Stimulated activated CD8-positive, alpha-beta memory T cell treated with anti-CD3 and anti-CD28 coated beads, Interleukin-7, amount 100 ng/mL, for 48 hours (primary cell): ENCODE data around the gene POLDIP2.

Experiments used
- DNase-seq, 2 donors: peaks; one replicate each; pipeline ENCODE4 v3.0.0-alpha.2; 2020; ENCODE audit warnings: low read depth in 1 of 2; ENCODE audit errors: extremely low read depth in 1 of 2

POLDIP2 gene

GRCh38 chr17:28367641-28368305 is 10.4 kb upstream of the POLDIP2 start:
- no peak for DNase-seq

- no peak for DNase-seq
These were observed 9.3 kb upstream of the POLDIP2 start for GRCh38 chr17:28366605-28367004.

- no peak for DNase-seq
These were observed 8.2 kb upstream of the POLDIP2 start for GRCh38 chr17:28365487-28365886.

GRCh38 chr17:28364665-28365363 is 7.5 kb upstream of the POLDIP2 start, which contains the start of gene SEBOX:
Gene SEBOX (minus strand): TSS chr17:28365199. CDS start chr17:28365151, 48 bp downstream.
- DNase-seq = no peak

- no peak for DNase-seq
These were observed 6.7 kb upstream of the POLDIP2 start for GRCh38 chr17:28363776-28364650.

GRCh38 chr17:28363186-28363585 is 5.9 kb upstream of the POLDIP2 start:
- DNase-seq = no peak

GRCh38 chr17:28357901-28358197 is 522 bp upstream of the POLDIP2 start:
- DNase-seq = no peak

- no peak for DNase-seq
These were observed 7.1 kb downstream of the POLDIP2 start for GRCh38 chr17:28350271-28350670.

GRCh38 chr17:28348979-28349378 is 8.3 kb downstream of the POLDIP2 start:
- no peak for DNase-seq

- DNase-seq = no peak
These were observed 10.0 kb downstream of the POLDIP2 start for GRCh38 chr17:28347261-28347891.

GRCh38 chr17:28346746-28347246 is 10.5 kb downstream of the POLDIP2 start:
- no peak for DNase-seq

GRCh38 chr17:28346199-28346580 is 11.1 kb downstream of the POLDIP2 start:
- no peak for DNase-seq

GRCh38 chr17:28345419-28346198 is 11.7 kb downstream of the POLDIP2 start:
- no peak for DNase-seq

- no peak for DNase-seq
These were observed 12.9 kb downstream of the POLDIP2 start for GRCh38 chr17:28344435-28344901.

- no peak for DNase-seq
These were observed 13.3 kb downstream of the POLDIP2 start for GRCh38 chr17:28344011-28344410.

GRCh38 chr17:28343491-28343932 is 13.8 kb downstream of the POLDIP2 start:
- no peak for DNase-seq

GRCh38 chr17:28342313-28342712 is 15.0 kb downstream of the POLDIP2 start:
- DNase-seq = no peak

- no peak for DNase-seq
These were observed 15.8 kb downstream of the POLDIP2 start for GRCh38 chr17:28341516-28341915.

GRCh38 chr17:28340374-28340773 is 17.0 kb downstream of the POLDIP2 start:
- no peak for DNase-seq

- no peak for DNase-seq
These were observed 17.9 kb downstream of the POLDIP2 start for GRCh38 chr17:28339431-28339830.
